ENCODE results near the gene EHD4.

Gene EHD4

GRCh38 chr15:41894791-41895463 is 77.4 kb downstream of the EHD4 start:
- Histone ChIP-seq H3K4me1 (ENCODE audit: insufficient read depth, low read length) (peaks cover 2% of the 10 kb centered on the region; the same call in 1 of the 2 replicates), H3K79me2 (ENCODE audit: insufficient read depth, low read length) (no peaks in the 10 kb centered on the region), H4K20me1 (ENCODE audit: insufficient read depth, low read length) (no peaks in the 10 kb centered on the region), H3K9me3 (ENCODE audit: insufficient read depth, low read length, severe bottlenecking) (no peaks in the 10 kb centered on the region), H3K36me3 (ENCODE audit: insufficient read depth, low read length) (no peaks in the 10 kb centered on the region), H3K4me3 (ENCODE audit: low read depth in 1 of 2, low read length in 2 of 2) (no peak overlapping the region), H3K4me2 (ENCODE audit: insufficient read depth, low read length) (no peak overlapping the region), H3K27me3 (ENCODE audit: insufficient read depth, low read length, poor library complexity) (no peaks in the 10 kb centered on the region), H2AFZ (ENCODE audit: low read depth, low read length) (no peak overlapping the region), H3K9ac (ENCODE audit: low read depth, low read length) (no peak overlapping the region), H3K27ac (ENCODE audit: low read length) (no peak overlapping the region)
- peak; percentile 49 for DNase-seq
- ATAC-seq (ENCODE audit: insufficient read depth, low read depth), result peak; percentile 87
- TF ChIP-seq CTCF (IDR thresholded peaks at IDR 0.05; ENCODE audit: borderline replicate concordance, extremely low read depth, low read length, poor library complexity, severe bottlenecking) (no peak), EZH2 (IDR thresholded peaks at IDR 0.05; ENCODE audit: borderline replicate concordance, low read depth, low read length, severe bottlenecking) (no peak)

- no peak for TF ChIP-seq CTCF (IDR thresholded peaks at IDR 0.05; ENCODE audit: borderline replicate concordance, extremely low read depth, low read length, poor library complexity, severe bottlenecking)
- TF ChIP-seq EZH2 (IDR thresholded peaks at IDR 0.05; ENCODE audit: borderline replicate concordance, low read depth, low read length, severe bottlenecking), result no peak
- H3K9ac ChIP-seq (ENCODE audit: low read depth, low read length), result no peak overlapping the region
- ATAC-seq (ENCODE audit: insufficient read depth, low read depth) (no peak), DNase-seq (no peak)
- no peak overlapping the region for H2AFZ ChIP-seq (ENCODE audit: low read depth, low read length)
- no peaks in the 10 kb centered on the region for H3K79me2 ChIP-seq (ENCODE audit: insufficient read depth, low read length)
- H3K27ac ChIP-seq (ENCODE audit: low read length), result no peak overlapping the region
- H3K4me3 ChIP-seq (ENCODE audit: low read depth in 1 of 2, low read length in 2 of 2), result no peak overlapping the region
- H3K36me3 ChIP-seq (ENCODE audit: insufficient read depth, low read length), result no peaks in the 10 kb centered on the region
- H3K4me2 ChIP-seq (ENCODE audit: insufficient read depth, low read length), result no peak overlapping the region
- no peaks in the 10 kb centered on the region for H3K27me3 ChIP-seq (ENCODE audit: insufficient read depth, low read length, poor library complexity)
- no peaks in the 10 kb centered on the region for H4K20me1 ChIP-seq (ENCODE audit: insufficient read depth, low read length)
- no peaks in the 10 kb centered on the region for H3K9me3 ChIP-seq (ENCODE audit: insufficient read depth, low read length, severe bottlenecking)
- H3K4me1 ChIP-seq (ENCODE audit: insufficient read depth, low read length), result no peaks in the 10 kb centered on the region
Observed at GRCh38 chr15:41894251-41894790, 78.0 kb downstream of the EHD4 start.

- Histone ChIP-seq H3K27ac (ENCODE audit: low read length) (no peak within 1 kb of the TSS), H3K4me2 (ENCODE audit: insufficient read depth, low read length) (no peak within 1 kb of the TSS), H3K27me3 (ENCODE audit: insufficient read depth, low read length, poor library complexity) (no peaks in the 10 kb centered on the region), H3K9ac (ENCODE audit: low read depth, low read length) (no peak within 1 kb of the TSS), H3K4me1 (ENCODE audit: insufficient read depth, low read length) (no peaks in the 10 kb centered on the region), H3K36me3 (ENCODE audit: insufficient read depth, low read length) (no peaks in the 10 kb centered on the region), H3K4me3 (ENCODE audit: low read depth in 1 of 2, low read length in 2 of 2) (no peak within 1 kb of the TSS), H4K20me1 (ENCODE audit: insufficient read depth, low read length) (no peaks in the 10 kb centered on the region), H2AFZ (ENCODE audit: low read depth, low read length) (no peak within 1 kb of the TSS), H3K79me2 (ENCODE audit: insufficient read depth, low read length) (no peaks in the 10 kb centered on the region), H3K9me3 (ENCODE audit: insufficient read depth, low read length, severe bottlenecking) (no peaks in the 10 kb centered on the region)
- no peak for TF ChIP-seq EZH2 (IDR thresholded peaks at IDR 0.05; ENCODE audit: borderline replicate concordance, low read depth, low read length, severe bottlenecking)
- no peak for TF ChIP-seq CTCF (IDR thresholded peaks at IDR 0.05; ENCODE audit: borderline replicate concordance, extremely low read depth, low read length, poor library complexity, severe bottlenecking)
- DNase-seq (no peak), ATAC-seq (ENCODE audit: insufficient read depth, low read depth) (no peak)
Observed at GRCh38 chr15:41893422-41894250, 78.7 kb downstream of the EHD4 start, which contains the start of gene SPTBN5. Gene SPTBN5, minus strand, starts transcription at chr15:41894053. Its CDS starts 556 bp downstream, at chr15:41893497.

Measured in DND-41 (cell line).